ENCODE measurements around the gene VPS13D.
"Not testable (repeated sequence)": the region's sequence is repeated elsewhere in the genome, so short reads cannot be mapped to it uniquely, and the experiment has no call there.

The VPS13D gene

DNA sequence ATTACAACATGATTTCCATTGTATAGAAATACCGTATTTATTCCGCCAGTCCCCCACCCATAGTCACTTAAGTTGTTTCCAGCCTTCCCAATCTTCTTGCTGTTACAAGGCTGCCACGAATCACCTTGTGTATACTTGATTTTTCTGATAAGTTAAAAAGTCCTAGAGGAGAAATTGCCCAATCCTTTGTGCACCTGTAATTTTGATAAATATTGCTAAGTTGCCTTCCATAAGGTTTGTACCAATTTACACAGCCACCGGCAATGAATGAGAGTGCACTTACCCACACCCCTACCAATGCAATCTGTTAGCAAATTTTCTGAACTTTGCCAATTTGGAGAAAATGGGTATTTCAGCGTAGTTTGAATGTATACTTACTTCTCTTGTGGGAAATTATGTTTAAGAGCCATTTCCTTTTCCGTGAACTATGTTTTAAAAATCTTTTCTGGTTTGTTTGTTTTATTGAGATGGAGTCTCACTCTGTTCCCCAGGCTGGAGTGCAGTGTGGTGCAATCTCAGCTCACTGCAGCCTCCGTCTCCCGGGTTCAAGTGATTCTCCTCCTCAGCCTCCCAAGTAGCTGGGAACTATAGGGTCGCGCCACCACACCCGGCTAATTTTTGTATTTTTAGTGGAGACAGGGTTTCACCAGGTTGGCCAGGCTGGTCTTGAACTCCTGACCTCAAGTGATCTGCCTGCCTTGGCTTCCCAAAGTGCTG lies 300.8 kb downstream of the VPS13D start:
- peaks cover 13% of the 10 kb centered on the region for H3K4me1 ChIP-seq (ENCODE audit: control insufficient read depth, insufficient read depth, low read length, poor library complexity, severe bottlenecking)
- H3K9me3 ChIP-seq (ENCODE audit: control insufficient read depth, low read length): no peaks in the 10 kb centered on the region
- no peak overlapping the region for H3K27ac ChIP-seq (ENCODE audit: low read depth, low read length, severe bottlenecking)
- no peak overlapping the region for H3K4me3 ChIP-seq (ENCODE audit: extremely low read depth, insufficient read depth, low read length, poor library complexity, severe bottlenecking)
- no peaks in the 10 kb centered on the region for H3K36me3 ChIP-seq (ENCODE audit: control insufficient read depth, insufficient read depth, low read length)
- WGBS, 2 experiments (ENCODE audit: insufficient coverage in 2 of 2): 91 to 100% methylated on average over 4 of the region's 11 CpGs

DNA sequence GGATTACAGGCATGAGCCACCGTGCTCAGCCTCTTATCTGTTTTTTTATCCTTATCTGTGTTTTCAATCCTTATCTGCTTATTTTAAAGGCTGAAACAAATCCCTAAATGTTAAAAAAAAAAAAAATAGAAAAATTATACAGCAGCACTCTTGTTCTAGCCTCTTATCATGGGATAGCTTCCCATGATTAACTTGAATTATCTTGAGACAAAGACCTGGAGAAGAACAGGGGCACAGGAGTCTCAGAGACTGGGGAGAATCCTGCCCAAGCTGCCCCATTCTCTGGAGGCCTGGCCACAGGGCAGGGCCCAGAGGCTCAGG lies 301.3 kb downstream of the VPS13D start:
- Histone ChIP-seq H3K4me3 (ENCODE audit: extremely low read depth, insufficient read depth, low read length, poor library complexity, severe bottlenecking) (no peak overlapping the region), H3K4me1 (ENCODE audit: control insufficient read depth, insufficient read depth, low read length, poor library complexity, severe bottlenecking) (peaks cover 13% of the 10 kb centered on the region), H3K9me3 (ENCODE audit: control insufficient read depth, low read length) (no peaks in the 10 kb centered on the region), H3K27ac (ENCODE audit: low read depth, low read length, severe bottlenecking) (no peak overlapping the region), H3K36me3 (ENCODE audit: control insufficient read depth, insufficient read depth, low read length) (no peaks in the 10 kb centered on the region)
- WGBS, 2 experiments (ENCODE audit: insufficient coverage in 2 of 2): 67% methylated on average over 1 of the region's 1 CpG; no CpG with 5 or more reads in 1 of the 2 experiments

DNA sequence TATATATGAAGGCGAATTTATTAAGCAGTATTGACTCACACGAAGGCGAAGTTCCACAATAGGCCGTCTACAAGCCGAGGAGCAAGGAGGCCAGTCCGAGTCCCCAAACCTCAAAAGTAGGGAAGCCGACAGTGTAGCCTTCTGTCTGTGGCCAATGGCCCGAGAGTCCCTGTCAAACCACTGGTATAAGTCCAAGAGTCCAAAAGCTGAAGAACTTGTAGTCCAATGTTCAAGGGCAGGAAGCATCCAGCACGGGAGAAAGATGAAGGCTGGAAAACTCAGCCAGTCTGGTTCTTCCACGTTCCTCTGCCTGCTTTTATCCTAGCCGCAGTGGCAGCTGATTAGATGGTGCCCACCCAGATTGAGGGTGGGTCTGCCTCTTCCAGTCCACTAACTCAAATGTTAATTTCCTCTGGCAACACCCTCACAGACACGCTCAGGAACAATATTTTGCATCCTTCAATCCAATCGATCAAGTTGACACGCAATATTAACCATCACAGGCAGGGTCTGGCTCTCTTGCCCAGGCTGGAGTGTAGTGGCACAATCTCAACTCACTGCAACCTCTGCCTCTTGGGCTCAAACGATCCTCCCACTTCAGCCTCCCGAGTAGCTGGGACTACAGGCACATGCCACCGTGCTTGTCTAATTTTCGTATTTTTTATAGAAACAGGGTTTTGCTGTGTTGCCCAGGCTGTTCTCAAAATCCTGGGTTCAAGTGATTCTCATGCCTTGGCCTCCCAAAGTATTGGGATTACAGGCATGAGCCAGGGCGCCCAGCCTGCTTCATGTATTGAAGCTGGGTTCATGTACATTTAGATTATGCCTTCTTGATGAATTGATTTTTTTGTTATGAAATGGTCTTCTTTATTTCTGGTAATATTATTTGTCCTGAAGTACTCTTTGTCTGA lies 302.8 kb downstream of the VPS13D start:
- Histone ChIP-seq H3K4me1 (ENCODE audit: control insufficient read depth, insufficient read depth, low read length, poor library complexity, severe bottlenecking) (peaks cover 13% of the 10 kb centered on the region), H3K4me3 (ENCODE audit: extremely low read depth, insufficient read depth, low read length, poor library complexity, severe bottlenecking) (no peak overlapping the region), H3K27ac (ENCODE audit: low read depth, low read length, severe bottlenecking) (no peak overlapping the region), H3K9me3 (ENCODE audit: control insufficient read depth, low read length) (no peaks in the 10 kb centered on the region), H3K36me3 (ENCODE audit: control insufficient read depth, insufficient read depth, low read length) (no peaks in the 10 kb centered on the region)
- 89 to 91% methylated on average over 18 to 19 of the region's 19 CpGs for WGBS, 2 experiments (ENCODE audit: insufficient coverage in 2 of 2)

DNA sequence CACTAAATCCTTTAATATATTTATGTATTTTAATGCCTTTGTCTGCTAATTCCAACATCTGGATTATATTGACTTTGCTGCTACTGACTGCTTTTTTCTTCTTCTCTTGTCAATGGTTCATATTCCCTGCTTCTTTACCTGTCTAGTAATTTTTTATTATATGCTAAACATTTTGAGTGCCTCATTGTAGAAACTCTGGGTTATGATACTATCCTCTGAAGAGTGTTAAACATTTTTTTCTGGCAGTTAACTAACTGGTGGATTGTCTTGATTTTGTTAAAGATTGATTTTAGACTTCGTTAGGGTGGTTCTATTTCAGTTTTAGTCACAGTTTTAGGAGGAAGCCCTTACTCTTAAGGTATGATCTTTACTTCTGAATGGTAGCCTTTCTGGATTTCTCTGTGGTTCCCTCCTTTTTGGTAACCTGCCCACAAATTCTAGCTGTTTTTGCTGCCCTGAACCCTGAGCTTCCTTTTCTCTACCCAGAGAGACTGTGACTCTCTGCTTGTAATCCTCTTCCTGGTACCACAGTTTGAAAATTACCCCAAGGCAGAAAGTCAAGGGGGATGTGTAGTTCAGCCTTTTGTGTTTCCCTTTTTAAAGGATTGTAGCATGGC lies 306.3 kb downstream of the VPS13D start:
- Histone ChIP-seq H3K9me3 (ENCODE audit: control insufficient read depth, low read length) (peaks cover 3% of the 10 kb centered on the region), H3K27ac (ENCODE audit: low read depth, low read length, severe bottlenecking) (no peak overlapping the region), H3K4me3 (ENCODE audit: extremely low read depth, insufficient read depth, low read length, poor library complexity, severe bottlenecking) (no peak overlapping the region), H3K36me3 (ENCODE audit: control insufficient read depth, insufficient read depth, low read length) (no peaks in the 10 kb centered on the region), H3K4me1 (ENCODE audit: control insufficient read depth, insufficient read depth, low read length, poor library complexity, severe bottlenecking) (no peaks in the 10 kb centered on the region)
- WGBS, 2 experiments (ENCODE audit: insufficient coverage in 2 of 2): 100% methylated on average over 1 of the region's 1 CpG; no CpG with 5 or more reads in 1 of the 2 experiments

DNA sequence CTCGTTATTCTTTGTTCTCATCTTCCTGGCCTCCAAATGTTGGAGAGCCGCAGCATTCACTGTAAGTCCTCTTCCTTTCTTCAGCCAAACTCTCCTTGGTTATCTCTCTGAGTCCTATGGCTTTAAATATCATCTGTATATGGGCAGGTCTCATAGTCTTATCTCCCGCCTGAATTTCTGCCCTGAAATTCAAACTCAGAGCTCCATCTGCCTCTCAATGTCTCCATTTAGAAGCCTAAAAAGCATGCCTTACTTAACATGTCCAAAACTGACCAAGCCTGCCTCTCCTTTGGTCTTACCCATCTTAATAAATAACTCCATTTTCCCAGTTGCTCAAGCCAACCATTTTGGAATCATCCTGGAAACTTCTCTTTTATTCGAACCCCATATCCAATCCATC lies 307.5 kb downstream of the VPS13D start:
- 77 to 88% methylated on average over 4 of the region's 4 CpGs for WGBS, 2 experiments (ENCODE audit: insufficient coverage in 2 of 2)
- H3K4me1 ChIP-seq (ENCODE audit: control insufficient read depth, insufficient read depth, low read length, poor library complexity, severe bottlenecking): no peaks in the 10 kb centered on the region
- peaks cover 3% of the 10 kb centered on the region for H3K9me3 ChIP-seq (ENCODE audit: control insufficient read depth, low read length)
- H3K36me3 ChIP-seq (ENCODE audit: control insufficient read depth, insufficient read depth, low read length): no peaks in the 10 kb centered on the region
- H3K4me3 ChIP-seq (ENCODE audit: extremely low read depth, insufficient read depth, low read length, poor library complexity, severe bottlenecking): no peak overlapping the region
- no peak overlapping the region for H3K27ac ChIP-seq (ENCODE audit: low read depth, low read length, severe bottlenecking)

DNA sequence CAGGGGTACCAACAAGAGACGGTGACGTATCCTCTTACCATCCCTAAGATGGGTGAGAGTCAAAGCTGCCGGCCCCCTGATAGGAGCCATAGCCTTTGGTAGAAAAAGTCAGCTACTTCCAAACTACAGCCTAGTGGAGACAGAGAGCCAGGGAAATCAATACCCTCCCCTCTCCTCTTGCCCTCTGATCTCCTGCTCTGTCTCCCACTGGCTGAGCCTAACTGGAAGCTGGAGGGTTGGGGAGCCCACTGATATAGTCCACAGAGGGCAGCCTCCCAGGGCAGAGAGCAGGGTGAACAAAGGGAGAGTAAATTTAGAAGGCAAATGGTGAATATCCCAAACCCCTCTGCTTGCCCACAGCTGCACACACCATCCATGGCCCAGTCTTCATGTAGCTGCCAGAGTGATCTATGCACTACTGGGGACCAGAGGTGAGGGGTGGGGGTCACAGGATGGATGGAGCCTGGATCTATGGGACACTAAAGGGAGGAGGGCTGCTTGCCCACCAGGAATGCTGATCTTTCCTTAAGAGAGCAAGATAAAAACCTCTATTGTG lies 308.2 kb downstream of the VPS13D start:
- Histone ChIP-seq H3K4me3 (ENCODE audit: extremely low read depth, insufficient read depth, low read length, poor library complexity, severe bottlenecking) (no peak overlapping the region), H3K9me3 (ENCODE audit: control insufficient read depth, low read length) (peaks cover 3% of the 10 kb centered on the region), H3K36me3 (ENCODE audit: control insufficient read depth, insufficient read depth, low read length) (no peaks in the 10 kb centered on the region), H3K27ac (ENCODE audit: low read depth, low read length, severe bottlenecking) (no peak overlapping the region), H3K4me1 (ENCODE audit: control insufficient read depth, insufficient read depth, low read length, poor library complexity, severe bottlenecking) (no peaks in the 10 kb centered on the region)
- WGBS, 2 experiments (ENCODE audit: insufficient coverage in 2 of 2): 83 to 100% methylated on average over 3 of the region's 3 CpGs

DNA sequence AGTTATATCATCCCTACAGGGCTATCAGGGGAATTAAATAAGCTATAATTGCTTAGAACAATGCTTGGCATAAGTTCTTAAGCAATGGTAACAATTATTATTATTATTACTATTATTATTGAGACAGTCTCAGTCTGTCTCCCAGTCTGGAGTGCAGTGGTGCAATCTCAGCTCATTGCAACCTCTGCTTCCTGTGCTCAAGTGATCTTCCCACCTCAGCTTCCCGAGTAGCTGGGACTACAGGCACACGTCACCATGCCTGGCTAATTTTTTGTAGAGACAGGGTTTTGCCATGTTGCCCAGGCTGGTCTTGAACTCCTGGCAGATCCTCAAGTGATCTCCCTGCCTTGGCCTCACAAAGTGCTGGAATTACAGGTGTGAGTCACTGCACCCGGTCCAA lies 308.7 kb downstream of the VPS13D start:
- H3K36me3 ChIP-seq (ENCODE audit: control insufficient read depth, insufficient read depth, low read length); H3K27ac ChIP-seq (ENCODE audit: low read depth, low read length, severe bottlenecking); H3K4me1 ChIP-seq (ENCODE audit: control insufficient read depth, insufficient read depth, low read length, poor library complexity, severe bottlenecking); H3K4me3 ChIP-seq (ENCODE audit: extremely low read depth, insufficient read depth, low read length, poor library complexity, severe bottlenecking); H3K9me3 ChIP-seq (ENCODE audit: control insufficient read depth, low read length): not testable (repeated sequence)
- 85 to 100% methylated on average over 2 of the region's 3 CpGs for whole genome bisulfite sequencing, 2 experiments (ENCODE audit: insufficient coverage in 2 of 2)

DNA sequence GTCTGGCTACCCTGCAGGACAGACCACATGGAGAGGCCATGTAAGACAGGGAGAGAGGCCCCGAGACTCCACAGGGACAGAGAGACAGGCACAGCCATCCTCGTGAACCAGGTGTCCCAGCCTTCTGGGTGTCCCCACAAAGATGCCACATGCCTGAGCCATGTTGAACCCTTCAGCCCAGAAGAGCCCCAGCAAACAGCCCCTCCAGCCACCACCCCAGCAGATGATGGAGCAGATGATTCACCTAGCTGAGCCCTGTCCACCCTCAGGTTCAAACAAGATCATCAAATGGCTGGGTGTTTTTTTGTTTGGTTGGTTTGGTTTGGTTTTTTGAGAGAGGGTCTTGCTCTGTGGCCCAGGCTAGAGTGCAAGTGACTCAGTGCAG lies 309.5 kb downstream of the VPS13D start:
- Histone ChIP-seq H3K4me1 (ENCODE audit: control insufficient read depth, insufficient read depth, low read length, poor library complexity, severe bottlenecking) (no peaks in the 10 kb centered on the region), H3K27ac (ENCODE audit: low read depth, low read length, severe bottlenecking) (no peak overlapping the region), H3K36me3 (ENCODE audit: control insufficient read depth, insufficient read depth, low read length) (no peaks in the 10 kb centered on the region), H3K4me3 (ENCODE audit: extremely low read depth, insufficient read depth, low read length, poor library complexity, severe bottlenecking) (no peak overlapping the region), H3K9me3 (ENCODE audit: control insufficient read depth, low read length) (peaks cover 3% of the 10 kb centered on the region)
- WGBS, 2 experiments (ENCODE audit: insufficient coverage in 2 of 2): 88 to 100% methylated on average over 2 of the region's 2 CpGs

DNA sequence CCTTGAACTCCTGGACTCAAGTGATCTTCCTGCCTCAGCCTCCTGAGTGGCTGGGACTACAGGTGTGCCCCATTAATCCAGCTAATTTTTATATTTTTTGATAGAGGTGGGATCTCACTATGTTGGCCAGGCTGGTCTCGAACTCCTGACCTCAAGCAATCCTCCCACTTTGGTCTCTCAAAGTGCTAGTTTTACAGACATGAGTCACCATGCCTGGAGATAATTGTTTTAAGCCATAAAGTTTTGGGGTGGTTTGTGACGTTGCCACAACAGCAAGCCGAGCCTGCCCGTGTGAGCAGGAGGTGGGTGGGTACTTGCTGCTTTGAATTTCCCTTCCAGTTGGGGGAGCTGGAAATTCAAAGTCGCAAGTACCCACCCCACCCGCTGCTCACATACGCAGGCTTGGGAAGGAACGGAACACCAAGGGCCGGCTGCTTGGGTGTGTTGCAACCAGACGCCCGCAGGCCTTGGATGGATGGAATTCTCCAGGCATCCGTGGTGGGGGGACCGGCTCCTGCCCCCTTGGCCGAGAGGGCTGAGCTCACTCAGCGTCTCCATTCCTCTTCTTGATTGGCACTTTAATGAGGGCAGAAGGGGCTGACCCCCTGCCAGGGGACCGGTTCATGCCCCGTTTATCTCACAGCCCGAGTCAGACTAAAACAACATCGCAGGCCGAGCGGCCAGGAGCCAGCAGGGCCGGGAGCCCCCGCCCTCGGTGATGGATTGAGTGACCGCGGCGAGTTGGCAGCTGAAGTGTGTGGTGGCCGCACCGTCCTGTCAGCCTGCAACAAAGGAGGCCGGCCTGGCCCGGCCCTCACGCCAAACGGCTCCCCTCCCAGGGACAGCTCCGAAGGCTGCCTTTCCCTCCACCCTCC lies 310.1 kb downstream of the VPS13D start:
- H3K4me3 ChIP-seq (ENCODE audit: extremely low read depth, insufficient read depth, low read length, poor library complexity, severe bottlenecking): no peak overlapping the region
- WGBS, 2 experiments (ENCODE audit: insufficient coverage in 2 of 2): 11 to 14% methylated on average over 20 to 24 of the region's 34 CpGs
- H3K4me1 ChIP-seq (ENCODE audit: control insufficient read depth, insufficient read depth, low read length, poor library complexity, severe bottlenecking): no peaks in the 10 kb centered on the region
- H3K27ac ChIP-seq (ENCODE audit: low read depth, low read length, severe bottlenecking): peak overlapping the region; percentile 73
- no peaks in the 10 kb centered on the region for H3K36me3 ChIP-seq (ENCODE audit: control insufficient read depth, insufficient read depth, low read length)
- peaks cover 3% of the 10 kb centered on the region for H3K9me3 ChIP-seq (ENCODE audit: control insufficient read depth, low read length)
